ENCODE data around the gene CNTNAP1. TPM values are rescaled to one million over a fixed set of nuclear protein-coding genes. Genes with fewer than 3 reads are reported as not detected.

The CNTNAP1 gene
- 1 to 10 TPM in 1 of 2 experiments, under 1 TPM in 1; 0.61 to 1.9 TPM for total RNA-seq

GRCh38 chr17:42681976-42682721, at the start of gene CNTNAP1:
CNTNAP1 (plus strand) TSS chr17:42682531; CDS start chr17:42682830, 299 bp downstream.
- no peaks in the 10 kb centered on the region for H3K36me3 Mint-ChIP-seq
- no peak for ATAC-seq
- H3K4me3 Mint-ChIP-seq: peak within 1 kb of the TSS; percentile 46
- peaks cover 51% of the 10 kb centered on the region for H3K4me1 Mint-ChIP-seq
- CTCF ChIA-PET: interaction anchor here (1.1 to 2.1 kb wide), 6 partner anchors 8 to 284 kb away, joined by 3 to 17 read pairs (median 4); partner anchors contain the start of genes BECN1 and PSMC3IP
- peaks cover 39% of the 10 kb centered on the region for H3K27me3 Mint-ChIP-seq
- no peak within 1 kb of the TSS for H3K27ac Mint-ChIP-seq
- no peak for DNase-seq
- no peaks in the 10 kb centered on the region for H3K9me3 Mint-ChIP-seq (ENCODE audit: low read depth)

- ATAC-seq: no peak
- Mint-ChIP-seq H3K27me3 (peaks cover 2% of the 10 kb centered on the region), H3K9me3 (ENCODE audit: low read depth) (no peaks in the 10 kb centered on the region), H3K4me3 (no peak overlapping the region), H3K27ac (no peak overlapping the region), H3K4me1 (no peaks in the 10 kb centered on the region), H3K36me3 (no peaks in the 10 kb centered on the region)
- no peak for DNase-seq
- CTCF ChIA-PET: interaction anchor here (0.7 to 1.6 kb wide), 5 partner anchors 10 to 280 kb away, joined by 3 to 4 read pairs (median 3); no protein-coding TSS in a partner anchor
Observed at GRCh38 chr17:42632949-42633444, 49.3 kb upstream of the CNTNAP1 start.

GRCh38 chr17:42639525-42640113, 42.7 kb upstream of the CNTNAP1 start:
- DNase-seq (no peak), ATAC-seq (no peak)
- no peaks in the 10 kb centered on the region for H3K36me3 Mint-ChIP-seq
- no peaks in the 10 kb centered on the region for H3K9me3 Mint-ChIP-seq (ENCODE audit: low read depth)
- no peaks in the 10 kb centered on the region for H3K4me1 Mint-ChIP-seq
- H3K4me3 Mint-ChIP-seq: no peak overlapping the region
- no peak overlapping the region for H3K27ac Mint-ChIP-seq
- H3K27me3 Mint-ChIP-seq: peaks cover 17% of the 10 kb centered on the region
- CTCF ChIA-PET: no interaction called here

DNA sequence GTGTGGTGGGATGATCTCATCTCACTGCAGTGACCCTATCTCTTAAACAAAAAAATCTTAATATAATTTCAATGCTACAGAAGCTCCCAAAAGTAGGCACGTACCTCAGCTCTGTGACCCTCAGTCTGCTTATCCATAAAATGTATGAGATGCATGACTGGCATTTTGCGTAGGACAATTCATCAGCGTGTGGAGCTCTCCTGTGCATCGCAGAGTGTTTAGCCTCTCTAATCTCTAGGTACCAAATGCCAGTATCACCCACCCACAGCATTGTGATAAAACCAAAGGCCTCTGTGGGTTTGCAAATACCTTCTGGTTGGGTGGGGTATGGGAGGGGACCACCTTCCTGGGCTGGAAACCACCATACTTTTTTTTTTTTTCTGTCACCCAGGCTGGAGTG, 42.2 kb upstream of the CNTNAP1 start:
- Mint-ChIP-seq H3K27me3 (peaks cover 17% of the 10 kb centered on the region), H3K27ac (no peak overlapping the region), H3K4me3 (no peak overlapping the region), H3K36me3 (no peaks in the 10 kb centered on the region), H3K9me3 (ENCODE audit: low read depth) (no peaks in the 10 kb centered on the region), H3K4me1 (no peaks in the 10 kb centered on the region)
- CTCF ChIA-PET: no interaction called here
- no peak for ATAC-seq
- no peak for DNase-seq

DNA sequence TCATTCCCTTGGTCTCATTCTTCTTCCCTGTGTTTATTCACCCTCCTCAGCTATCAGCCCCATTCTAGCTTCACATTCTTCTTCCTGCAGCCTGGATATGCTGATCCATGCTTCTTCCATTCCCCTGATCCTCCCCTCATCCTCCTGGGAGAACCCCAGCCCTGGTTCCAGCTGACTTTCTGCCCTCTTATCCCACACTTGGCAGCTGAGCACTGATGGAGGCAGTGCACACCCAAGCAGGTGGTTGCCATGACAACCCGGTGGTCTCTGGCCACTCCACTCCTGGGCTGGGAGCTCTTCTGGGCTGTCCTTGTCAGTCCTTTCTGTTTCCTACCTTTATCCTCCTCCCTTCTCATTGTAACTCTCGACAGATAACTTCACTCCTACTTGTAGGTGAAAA, 40.0 kb upstream of the CNTNAP1 start:
- Mint-ChIP-seq H3K4me1 (no peaks in the 10 kb centered on the region), H3K36me3 (no peaks in the 10 kb centered on the region), H3K4me3 (no peak overlapping the region), H3K9me3 (ENCODE audit: low read depth) (no peaks in the 10 kb centered on the region), H3K27ac (no peak overlapping the region), H3K27me3 (peaks cover 27% of the 10 kb centered on the region)
- CTCF ChIA-PET: interaction anchor here (0.6 kb wide), 1 partner anchor 144 kb away, joined by 3 read pairs; no protein-coding TSS in a partner anchor
- DNase-seq (no peak), ATAC-seq (no peak)

GRCh38 chr17:42647778-42648177, 34.6 kb upstream of the CNTNAP1 start:
- Mint-ChIP-seq H3K27me3 (peaks cover 26% of the 10 kb centered on the region), H3K9me3 (ENCODE audit: low read depth) (no peaks in the 10 kb centered on the region), H3K4me3 (no peak overlapping the region), H3K27ac (no peak overlapping the region), H3K36me3 (no peaks in the 10 kb centered on the region), H3K4me1 (peaks cover 7% of the 10 kb centered on the region)
- DNase-seq (no peak), ATAC-seq (no peak)
- CTCF ChIA-PET: interaction anchor here (0.8 to 1.2 kb wide), 2 partner anchors 40 to 116 kb away, joined by 3 to 4 read pairs; no protein-coding TSS in a partner anchor

- ATAC-seq (no peak), DNase-seq (no peak)
- Mint-ChIP-seq H3K36me3 (no peaks in the 10 kb centered on the region), H3K27me3 (peaks cover 32% of the 10 kb centered on the region), H3K4me3 (no peak overlapping the region), H3K4me1 (peaks cover 17% of the 10 kb centered on the region), H3K9me3 (ENCODE audit: low read depth) (no peaks in the 10 kb centered on the region), H3K27ac (no peak overlapping the region)
- CTCF ChIA-PET: interaction anchor here (1.4 kb wide), 1 partner anchor 28 kb away, joined by 3 read pairs; no protein-coding TSS in a partner anchor
Observed at GRCh38 chr17:42651392-42651791, 30.9 kb upstream of the CNTNAP1 start.

GRCh38 chr17:42653179-42654124, 28.9 kb upstream of the CNTNAP1 start:
- CTCF ChIA-PET: no interaction called here
- Mint-ChIP-seq H3K4me3 (no peak overlapping the region), H3K27ac (no peak overlapping the region), H3K9me3 (ENCODE audit: low read depth) (no peaks in the 10 kb centered on the region), H3K27me3 (peaks cover 32% of the 10 kb centered on the region), H3K36me3 (peaks cover 3% of the 10 kb centered on the region), H3K4me1 (peaks cover 14% of the 10 kb centered on the region)
- no peak for ATAC-seq
- no peak for DNase-seq

DNA sequence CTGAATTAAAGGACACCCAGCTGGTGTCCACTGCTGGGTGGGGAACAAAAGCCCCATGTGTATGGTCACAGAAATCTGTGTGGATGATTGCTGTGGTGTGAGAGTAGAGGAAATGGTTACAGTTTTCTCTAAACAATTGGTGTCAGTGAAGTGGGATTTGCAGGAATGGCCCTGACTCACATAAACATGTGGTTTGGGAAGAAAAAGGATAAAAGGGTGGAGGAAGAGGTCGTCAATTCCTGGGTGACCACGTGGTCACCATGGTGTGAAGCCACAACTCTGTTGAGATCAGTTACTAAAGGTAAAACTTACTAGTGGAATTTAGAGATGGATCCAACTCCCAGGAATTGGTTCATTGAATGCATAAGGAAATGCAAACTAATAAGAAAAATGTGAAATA, 26.8 kb upstream of the CNTNAP1 start:
- Mint-ChIP-seq H3K9me3 (ENCODE audit: low read depth) (no peaks in the 10 kb centered on the region), H3K36me3 (peaks cover 3% of the 10 kb centered on the region), H3K4me3 (no peak overlapping the region), H3K4me1 (peaks cover 20% of the 10 kb centered on the region), H3K27ac (no peak overlapping the region), H3K27me3 (peaks cover 29% of the 10 kb centered on the region)
- CTCF ChIA-PET: no interaction called here
- ATAC-seq (no peak), DNase-seq (no peak)

- CTCF ChIA-PET: interaction anchor here (0.7 to 1.7 kb wide), 5 partner anchors 12 to 80 kb away, joined by 3 to 5 read pairs (median 3); no protein-coding TSS in a partner anchor
- ATAC-seq: no peak
Observed at GRCh38 chr17:42657824-42658588, 24.3 kb upstream of the CNTNAP1 start.

GRCh38 chr17:42659079-42659931, 23.0 kb upstream of the CNTNAP1 start, which contains the start of gene TUBG2:
TUBG2 (plus strand) TSS chr17:42659284; CDS start chr17:42659504, 220 bp downstream.
- DNase-seq (peak; percentile 83), ATAC-seq (peak; percentile 85)
- peaks cover 3% of the 10 kb centered on the region for H3K36me3 Mint-ChIP-seq
- H3K4me3 Mint-ChIP-seq: peak within 1 kb of the TSS; percentile 93
- peaks cover 13% of the 10 kb centered on the region for H3K27me3 Mint-ChIP-seq
- CTCF ChIA-PET: interaction anchor here (0.6 to 1.6 kb wide), 7 partner anchors 11 to 250 kb away, joined by 3 to 6 read pairs (median 3); no protein-coding TSS in a partner anchor
- H3K27ac Mint-ChIP-seq: peak within 1 kb of the TSS; percentile 76
- H3K4me1 Mint-ChIP-seq: peaks cover 18% of the 10 kb centered on the region
- H3K9me3 Mint-ChIP-seq (ENCODE audit: low read depth): no peaks in the 10 kb centered on the region

More at GRCh38 chr17:42657824-42658588, 24.3 kb upstream of the CNTNAP1 start:
- DNase-seq: no peak
- Mint-ChIP-seq H3K4me1 (peaks cover 20% of the 10 kb centered on the region), H3K36me3 (peaks cover 3% of the 10 kb centered on the region), H3K4me3 (peak overlapping the region; percentile 93), H3K9me3 (ENCODE audit: low read depth) (no peaks in the 10 kb centered on the region), H3K27me3 (peaks cover 25% of the 10 kb centered on the region), H3K27ac (peak overlapping the region; percentile 4)

Measured in activated CD8-positive, alpha-beta memory T cell treated with anti-CD3 and anti-CD28 coated beads, Interleukin-2, amount 10 ng/mL, durations not matched to agents 7 days and 5 days (primary cell).